Measurements from ENCODE around the gene PSMC4. TPM values are rescaled to one million over a fixed set of nuclear protein-coding genes. Genes with fewer than 3 reads are reported as not detected.

The PSMC4 gene
- total RNA-seq, 1 donor, result 99.5 TPM

GRCh38 chr19:39995794-39996193 lies 24.8 kb downstream of the PSMC4 start:
- Histone ChIP-seq H3K9me3 (ENCODE audit: low read depth, low read length) (no peaks in the 10 kb centered on the region), H4K20me1 (ENCODE audit: insufficient read depth, low read length) (peaks cover 3% of the 10 kb centered on the region), H3K27ac (ENCODE audit: low read depth, low read length) (peak overlapping the region; percentile 97), H2AFZ (ENCODE audit: low read length) (peak overlapping the region; percentile 25), H3K36me3 (ENCODE audit: insufficient read depth, low read length) (no peaks in the 10 kb centered on the region), H3K79me2 (ENCODE audit: insufficient read depth, low read length) (peaks cover 36% of the 10 kb centered on the region), H3K4me2 (ENCODE audit: insufficient read depth, low read length) (peak overlapping the region; percentile 81), H3K27me3 (ENCODE audit: insufficient read depth, low read length) (no peaks in the 10 kb centered on the region), H3K4me3 (ENCODE audit: insufficient read depth, low read length) (peak overlapping the region; percentile 85), H3K4me1 (ENCODE audit: insufficient read depth, low read length) (peaks cover 28% of the 10 kb centered on the region)
- no peak for DNase-seq (ENCODE audit: insufficient read length, low spot score, missing footprints)
- no peak for TF ChIP-seq CTCF (IDR thresholded peaks at IDR 0.05; ENCODE audit: extremely low read depth, low read depth, low read length)

DNA sequence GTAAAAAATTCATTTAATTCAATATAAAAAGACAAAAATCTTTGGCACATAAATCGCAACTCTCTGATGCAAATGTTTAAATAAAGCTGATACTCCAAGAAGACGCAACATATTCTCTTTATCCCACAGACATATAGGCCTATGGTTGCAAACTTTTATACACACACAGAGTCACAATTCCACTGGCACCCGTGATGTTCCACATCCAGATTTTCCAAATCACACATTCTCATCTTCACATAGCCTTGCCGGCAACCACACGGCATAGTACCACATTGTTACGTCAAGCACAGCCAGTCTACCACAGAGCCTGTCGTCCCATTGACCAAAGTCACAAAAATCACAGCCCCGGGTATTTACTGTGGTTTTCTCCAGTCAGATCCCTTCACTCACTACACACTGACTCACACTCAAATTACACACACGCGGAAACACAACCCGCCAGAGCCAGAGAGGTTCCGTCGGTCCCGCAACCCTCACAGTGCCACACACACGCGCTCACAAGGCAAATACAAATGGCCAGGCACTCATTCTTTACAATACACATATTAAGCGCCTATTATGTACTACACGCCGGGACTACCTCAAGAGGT lies 25.3 kb downstream of the PSMC4 start:
- peaks cover 31% of the 10 kb centered on the region for H3K79me2 ChIP-seq (ENCODE audit: insufficient read depth, low read length)
- H3K27me3 ChIP-seq (ENCODE audit: insufficient read depth, low read length), result no peaks in the 10 kb centered on the region
- TF ChIP-seq CTCF (IDR thresholded peaks at IDR 0.05; ENCODE audit: extremely low read depth, low read depth, low read length), result no peak
- peak overlapping the region; percentile 81 for H3K4me2 ChIP-seq (ENCODE audit: insufficient read depth, low read length)
- H3K4me1 ChIP-seq (ENCODE audit: insufficient read depth, low read length), result peaks cover 28% of the 10 kb centered on the region
- H3K4me3 ChIP-seq (ENCODE audit: insufficient read depth, low read length), result peak overlapping the region; percentile 85
- H4K20me1 ChIP-seq (ENCODE audit: insufficient read depth, low read length), result peaks cover 2% of the 10 kb centered on the region
- peak overlapping the region; percentile 100 for H2AFZ ChIP-seq (ENCODE audit: low read length)
- no peaks in the 10 kb centered on the region for H3K9me3 ChIP-seq (ENCODE audit: low read depth, low read length)
- DNase-seq (ENCODE audit: insufficient read length, low spot score, missing footprints), result peak; percentile 42
- H3K36me3 ChIP-seq (ENCODE audit: insufficient read depth, low read length), result no peaks in the 10 kb centered on the region
- H3K27ac ChIP-seq (ENCODE audit: low read depth, low read length), result peak overlapping the region; percentile 97

DNA sequence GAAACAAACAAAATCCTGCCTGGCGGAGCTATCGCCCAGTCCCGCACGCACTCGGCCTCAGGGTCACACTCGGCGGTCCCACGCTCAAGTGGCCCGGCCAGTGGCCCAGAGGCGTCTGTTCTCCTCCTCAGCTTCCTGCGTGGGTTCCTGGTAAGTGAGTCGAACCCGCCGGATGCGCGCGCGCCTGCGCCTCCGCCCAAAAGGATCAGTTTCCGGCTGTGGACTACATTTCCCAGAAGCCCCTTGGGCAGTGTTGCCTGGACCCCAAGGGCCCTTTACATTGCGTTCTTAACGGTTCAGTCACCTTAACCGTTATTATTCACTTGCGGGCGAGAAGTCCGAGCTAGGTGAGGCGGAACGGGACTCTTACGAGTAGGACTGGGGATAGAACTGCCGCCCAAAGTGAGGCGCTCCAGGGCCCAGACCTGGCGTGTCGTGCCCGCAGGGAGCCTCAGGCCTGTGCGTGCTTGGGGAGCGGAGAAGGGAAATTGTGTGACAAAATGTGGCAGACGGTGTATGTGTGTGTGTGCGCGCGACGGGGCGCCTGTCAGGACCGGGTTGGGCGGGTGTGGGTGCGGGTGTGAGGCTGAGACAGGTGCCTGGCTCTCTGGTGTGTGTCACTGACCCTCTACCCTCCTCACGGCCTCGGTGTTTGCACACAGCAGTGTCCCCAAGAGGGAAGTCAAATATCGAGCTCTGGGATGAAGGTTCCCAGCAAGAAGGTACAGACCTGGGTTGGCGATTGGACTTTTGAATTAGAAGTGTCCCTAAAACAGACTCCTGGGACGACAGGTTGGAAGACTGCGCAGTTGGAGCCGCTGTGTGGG lies 26.1 kb downstream of the PSMC4 start, which contains the start of gene ZNF546:
Gene ZNF546, plus strand, starts transcription at position 250 of the 827 bp plus-strand sequence. CDS start 1,267 bp downstream, outside the sequence.
- Histone ChIP-seq H3K4me1 (ENCODE audit: insufficient read depth, low read length) (peaks cover 28% of the 10 kb centered on the region), H3K9me3 (ENCODE audit: low read depth, low read length) (no peaks in the 10 kb centered on the region), H3K27ac (ENCODE audit: low read depth, low read length) (peak within 1 kb of the TSS; percentile 97), H2AFZ (ENCODE audit: low read length) (peak within 1 kb of the TSS; percentile 100), H3K4me2 (ENCODE audit: insufficient read depth, low read length) (peak within 1 kb of the TSS; percentile 81), H3K4me3 (ENCODE audit: insufficient read depth, low read length) (peak within 1 kb of the TSS; percentile 85), H4K20me1 (ENCODE audit: insufficient read depth, low read length) (no peaks in the 10 kb centered on the region), H3K36me3 (ENCODE audit: insufficient read depth, low read length) (no peaks in the 10 kb centered on the region), H3K27me3 (ENCODE audit: insufficient read depth, low read length) (no peaks in the 10 kb centered on the region), H3K79me2 (ENCODE audit: insufficient read depth, low read length) (peaks cover 29% of the 10 kb centered on the region)
- DNase-seq (ENCODE audit: insufficient read length, low spot score, missing footprints), result peak; percentile 96
- TF ChIP-seq CTCF (IDR thresholded peaks at IDR 0.05; ENCODE audit: extremely low read depth, low read depth, low read length), result no peak

DNA sequence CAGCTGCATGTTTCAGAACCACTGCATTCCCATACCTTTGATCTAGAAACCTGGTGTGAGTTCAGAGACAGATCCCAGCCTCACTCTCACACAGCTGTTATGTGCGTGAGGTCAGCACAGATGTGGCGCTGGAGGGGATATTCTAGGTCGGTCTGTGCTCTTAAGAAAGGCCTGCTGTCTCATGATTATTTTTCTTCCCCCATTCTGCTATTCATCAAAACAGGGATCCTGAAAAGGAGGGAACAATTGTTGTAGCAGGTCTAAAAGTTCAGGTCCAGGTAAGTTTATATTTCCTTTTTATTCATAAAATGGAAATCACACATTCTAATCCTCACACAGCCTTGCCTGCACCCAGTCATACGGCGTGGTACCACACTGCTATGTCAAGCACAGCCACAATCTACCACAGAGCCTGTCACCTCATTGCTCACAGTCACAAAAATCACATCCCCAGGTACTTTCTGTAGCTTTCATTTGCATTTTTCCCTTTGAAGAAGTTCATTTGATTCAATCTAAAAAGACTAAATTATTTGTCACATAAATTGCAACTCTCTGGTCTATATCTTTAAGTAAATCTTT lies 26.8 kb downstream of the PSMC4 start:
- H3K36me3 ChIP-seq (ENCODE audit: insufficient read depth, low read length), result no peaks in the 10 kb centered on the region
- peak overlapping the region; percentile 97 for H3K27ac ChIP-seq (ENCODE audit: low read depth, low read length)
- H3K4me1 ChIP-seq (ENCODE audit: insufficient read depth, low read length), result peaks cover 28% of the 10 kb centered on the region
- peak overlapping the region; percentile 81 for H3K4me2 ChIP-seq (ENCODE audit: insufficient read depth, low read length)
- H3K4me3 ChIP-seq (ENCODE audit: insufficient read depth, low read length), result peak overlapping the region; percentile 85
- peak overlapping the region; percentile 100 for H2AFZ ChIP-seq (ENCODE audit: low read length)
- no peak for TF ChIP-seq CTCF (IDR thresholded peaks at IDR 0.05; ENCODE audit: extremely low read depth, low read depth, low read length)
- DNase-seq (ENCODE audit: insufficient read length, low spot score, missing footprints), result no peak
- no peaks in the 10 kb centered on the region for H3K9me3 ChIP-seq (ENCODE audit: low read depth, low read length)
- no peaks in the 10 kb centered on the region for H3K27me3 ChIP-seq (ENCODE audit: insufficient read depth, low read length)
- H3K79me2 ChIP-seq (ENCODE audit: insufficient read depth, low read length), result peaks cover 29% of the 10 kb centered on the region
- no peaks in the 10 kb centered on the region for H4K20me1 ChIP-seq (ENCODE audit: insufficient read depth, low read length)
